Kidney tubule cell (primary cell): ENCODE measurements around the gene RANBP2.
A peak's percentile ranks its signal among the peaks of the same experiment; 100 is the strongest.
"Not testable (repeated sequence)": the region's sequence is repeated elsewhere in the genome, so short reads cannot be mapped to it uniquely, and the experiment has no call there.

Source experiments
- DNase-seq: peaks from one replicate; pipeline ENCODE4 v3.0.0-alpha.2; 2018; ENCODE audit warnings: low spot score

RANBP2 gene

GRCh38 chr2:108719149-108720044 lies at the start of gene RANBP2:
Gene RANBP2 (plus strand): TSS chr2:108719482. CDS start chr2:108719607, 125 bp downstream.
- peak; percentile 97 for DNase-seq

- DNase-seq, result not testable (repeated sequence)
Measured at GRCh38 chr2:108670282-108670681, 49.0 kb upstream of the RANBP2 start.

- DNase-seq, result not testable (repeated sequence)
Measured at GRCh38 chr2:108672200-108672805, 47.0 kb upstream of the RANBP2 start.

- DNase-seq, result not testable (repeated sequence)
Measured at GRCh38 chr2:108676522-108676921, 42.8 kb upstream of the RANBP2 start.

GRCh38 chr2:108677239-108677744 lies 42.0 kb upstream of the RANBP2 start:
- DNase-seq, result not testable (repeated sequence)

- peak; percentile 50 for DNase-seq
Measured at GRCh38 chr2:108678198-108678651, 41.1 kb upstream of the RANBP2 start.

GRCh38 chr2:108680805-108681204 lies 38.5 kb upstream of the RANBP2 start:
- DNase-seq, result not testable (repeated sequence)

GRCh38 chr2:108688818-108689756 lies 30.2 kb upstream of the RANBP2 start:
- DNase-seq, result not testable (repeated sequence)

- not testable (repeated sequence) for DNase-seq
Measured at GRCh38 chr2:108690001-108690400, 29.3 kb upstream of the RANBP2 start.

- no peak for DNase-seq
Measured at GRCh38 chr2:108691447-108691846, 27.8 kb upstream of the RANBP2 start.

- DNase-seq, result no peak
Measured at GRCh38 chr2:108701208-108701607, 18.1 kb upstream of the RANBP2 start.

GRCh38 chr2:108701806-108702205 lies 17.5 kb upstream of the RANBP2 start:
- DNase-seq, result no peak

- no peak for DNase-seq
Measured at GRCh38 chr2:108704871-108705270, 14.4 kb upstream of the RANBP2 start.

GRCh38 chr2:108707300-108707699 lies 12.0 kb upstream of the RANBP2 start:
- DNase-seq, result no peak

- DNase-seq, result not testable (repeated sequence)
Measured at GRCh38 chr2:108716971-108717370, 2.3 kb upstream of the RANBP2 start.

GRCh38 chr2:108726048-108726447 lies 6.8 kb downstream of the RANBP2 start:
- DNase-seq, result not testable (repeated sequence)

- not testable (repeated sequence) for DNase-seq
Measured at GRCh38 chr2:108734656-108735055, 15.4 kb downstream of the RANBP2 start.

- DNase-seq, result not testable (repeated sequence)
Measured at GRCh38 chr2:108757973-108758372, 38.7 kb downstream of the RANBP2 start.

GRCh38 chr2:108762618-108763017 lies 43.3 kb downstream of the RANBP2 start:
- not testable (repeated sequence) for DNase-seq

GRCh38 chr2:108766671-108767070 lies 47.4 kb downstream of the RANBP2 start:
- DNase-seq, result not testable (repeated sequence)

GRCh38 chr2:108767859-108768258 lies 48.6 kb downstream of the RANBP2 start:
- DNase-seq, result not testable (repeated sequence)

GRCh38 chr2:108776475-108776874 lies 57.2 kb downstream of the RANBP2 start:
- DNase-seq, result no peak
